ENCODE results near the gene GIPC1.

DNA sequence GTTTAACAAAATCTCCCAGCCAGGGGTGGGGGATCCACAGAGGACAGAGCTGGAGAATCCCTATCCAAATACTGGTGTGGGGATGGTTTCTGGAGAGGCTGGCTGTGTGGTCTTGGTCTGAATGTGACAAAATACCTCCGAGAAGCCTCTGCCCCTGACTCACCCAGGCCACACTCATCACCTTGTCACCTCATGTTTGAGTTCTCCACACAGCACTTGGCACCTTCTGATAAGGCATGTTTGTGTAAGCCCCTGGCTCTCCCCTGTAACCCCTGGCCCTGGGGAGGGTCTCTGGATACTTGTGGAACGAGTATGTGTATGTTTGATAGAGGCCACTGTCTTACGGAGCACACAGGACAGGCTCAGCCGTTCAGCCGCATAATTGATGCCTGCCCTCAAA is 48.1 kb upstream of the GIPC1 start:
- TF ChIP-seq EP300 (IDR thresholded peaks at IDR 0.05): no peak
- TF ChIP-seq, protein P1, sequence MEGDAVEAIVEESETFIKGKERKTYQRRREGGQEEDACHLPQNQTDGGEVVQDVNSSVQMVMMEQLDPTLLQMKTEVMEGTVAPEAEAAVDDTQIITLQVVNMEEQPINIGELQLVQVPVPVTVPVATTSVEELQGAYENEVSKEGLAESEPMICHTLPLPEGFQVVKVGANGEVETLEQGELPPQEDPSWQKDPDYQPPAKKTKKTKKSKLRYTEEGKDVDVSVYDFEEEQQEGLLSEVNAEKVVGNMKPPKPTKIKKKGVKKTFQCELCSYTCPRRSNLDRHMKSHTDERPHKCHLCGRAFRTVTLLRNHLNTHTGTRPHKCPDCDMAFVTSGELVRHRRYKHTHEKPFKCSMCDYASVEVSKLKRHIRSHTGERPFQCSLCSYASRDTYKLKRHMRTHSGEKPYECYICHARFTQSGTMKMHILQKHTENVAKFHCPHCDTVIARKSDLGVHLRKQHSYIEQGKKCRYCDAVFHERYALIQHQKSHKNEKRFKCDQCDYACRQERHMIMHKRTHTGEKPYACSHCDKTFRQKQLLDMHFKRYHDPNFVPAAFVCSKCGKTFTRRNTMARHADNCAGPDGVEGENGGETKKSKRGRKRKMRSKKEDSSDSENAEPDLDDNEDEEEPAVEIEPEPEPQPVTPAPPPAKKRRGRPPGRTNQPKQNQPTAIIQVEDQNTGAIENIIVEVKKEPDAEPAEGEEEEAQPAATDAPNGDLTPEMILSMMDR (IDR thresholded peaks at IDR 0.05): no peak

Measured in tibial nerve (tissue), 4 donors.